AG09309 (cell line): ENCODE data around the gene PHYHIPL.

Experiments used
- DNase-seq: peaks from one replicate; pipeline ENCODE4 v3.0.0-alpha.2; 2010; ENCODE audit warnings: low read depth
- H3K4me3 ChIP-seq: 2 replicates; pipeline ENCODE4 v1.5.1; 2011; ENCODE audit warnings: mild to moderate bottlenecking, low read depth, low read length, moderate library complexity; ENCODE audit not compliant: control insufficient read depth
- TF ChIP-seq, protein P1 (sequence below): IDR thresholded peaks from 2 replicates; pipeline ENCODE4 v1.5.1; 2011; ENCODE audit warnings: mild to moderate bottlenecking, low read depth, low read length, inconsistent platforms; ENCODE audit not compliant: insufficient read depth, control insufficient read depth; ENCODE audit errors: missing control alignments

Gene PHYHIPL

DNA sequence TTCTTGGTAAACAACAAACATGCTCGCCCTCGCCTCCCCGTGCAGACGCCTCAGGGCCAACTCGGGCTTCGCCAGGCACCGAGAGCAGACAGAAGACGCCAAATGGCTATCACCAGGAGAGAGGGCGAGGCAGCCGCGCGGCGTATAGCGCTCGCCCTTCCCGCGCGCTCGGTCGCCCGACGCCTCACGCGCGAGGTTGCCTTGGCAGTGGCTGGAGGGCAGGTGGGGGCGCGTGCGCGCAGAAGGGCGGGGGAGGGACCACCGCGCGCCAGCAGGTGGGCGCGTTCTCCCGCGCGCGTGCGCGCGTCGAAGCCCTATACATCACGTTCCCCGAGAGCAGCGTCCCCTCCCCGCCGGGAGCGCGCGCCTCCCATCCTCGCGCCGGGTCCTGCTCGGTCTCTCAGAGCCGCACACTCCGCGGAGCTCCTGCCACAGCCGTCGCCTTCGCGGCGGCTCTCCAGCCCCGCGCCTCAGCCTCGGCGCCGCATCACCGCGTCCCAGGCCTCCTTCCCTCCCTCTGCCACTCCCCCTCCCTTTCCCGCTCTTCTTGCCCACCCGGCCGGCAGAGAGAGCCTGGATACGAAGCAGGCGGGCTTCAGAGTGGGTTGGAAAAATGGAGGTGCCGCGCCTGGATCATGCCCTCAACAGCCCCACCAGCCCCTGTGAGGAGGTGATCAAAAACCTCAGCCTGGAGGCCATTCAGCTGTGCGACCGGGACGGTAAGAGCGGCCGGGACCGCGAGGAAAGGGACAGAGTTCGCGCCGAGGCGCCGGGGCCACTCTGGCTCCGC, at the start of gene PHYHIPL:
Gene PHYHIPL, plus strand, starts transcription at position 403 of the 790 bp plus-strand sequence. Its CDS starts 211 bp downstream, at position 614.
- H3K4me3 ChIP-seq: no peak within 1 kb of the TSS
- TF ChIP-seq, protein P1, sequence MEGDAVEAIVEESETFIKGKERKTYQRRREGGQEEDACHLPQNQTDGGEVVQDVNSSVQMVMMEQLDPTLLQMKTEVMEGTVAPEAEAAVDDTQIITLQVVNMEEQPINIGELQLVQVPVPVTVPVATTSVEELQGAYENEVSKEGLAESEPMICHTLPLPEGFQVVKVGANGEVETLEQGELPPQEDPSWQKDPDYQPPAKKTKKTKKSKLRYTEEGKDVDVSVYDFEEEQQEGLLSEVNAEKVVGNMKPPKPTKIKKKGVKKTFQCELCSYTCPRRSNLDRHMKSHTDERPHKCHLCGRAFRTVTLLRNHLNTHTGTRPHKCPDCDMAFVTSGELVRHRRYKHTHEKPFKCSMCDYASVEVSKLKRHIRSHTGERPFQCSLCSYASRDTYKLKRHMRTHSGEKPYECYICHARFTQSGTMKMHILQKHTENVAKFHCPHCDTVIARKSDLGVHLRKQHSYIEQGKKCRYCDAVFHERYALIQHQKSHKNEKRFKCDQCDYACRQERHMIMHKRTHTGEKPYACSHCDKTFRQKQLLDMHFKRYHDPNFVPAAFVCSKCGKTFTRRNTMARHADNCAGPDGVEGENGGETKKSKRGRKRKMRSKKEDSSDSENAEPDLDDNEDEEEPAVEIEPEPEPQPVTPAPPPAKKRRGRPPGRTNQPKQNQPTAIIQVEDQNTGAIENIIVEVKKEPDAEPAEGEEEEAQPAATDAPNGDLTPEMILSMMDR: no peak
- DNase-seq: no peak

DNA sequence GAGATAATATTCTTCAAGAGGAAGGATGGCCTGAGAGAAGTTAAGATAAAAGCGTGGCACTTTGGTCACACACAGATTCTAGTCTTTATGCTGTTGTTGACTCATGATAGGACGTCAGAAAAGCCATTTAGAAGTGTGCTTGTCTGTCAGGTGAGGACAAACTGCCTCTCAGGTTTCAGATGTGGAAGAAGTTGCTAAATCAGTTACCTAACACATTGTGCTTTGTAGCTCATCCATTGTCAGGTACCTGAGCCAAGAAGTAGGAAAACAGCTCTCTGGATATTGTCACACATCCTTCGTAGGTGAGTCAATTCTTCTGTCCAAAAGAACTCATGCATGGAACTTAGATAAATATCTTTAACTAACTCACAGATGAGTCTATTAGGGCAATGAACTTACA, 49.5 kb upstream of the PHYHIPL start:
- DNase-seq: no peak
- TF ChIP-seq, protein P1: no peak
- H3K4me3 ChIP-seq: no peak overlapping the region

DNA sequence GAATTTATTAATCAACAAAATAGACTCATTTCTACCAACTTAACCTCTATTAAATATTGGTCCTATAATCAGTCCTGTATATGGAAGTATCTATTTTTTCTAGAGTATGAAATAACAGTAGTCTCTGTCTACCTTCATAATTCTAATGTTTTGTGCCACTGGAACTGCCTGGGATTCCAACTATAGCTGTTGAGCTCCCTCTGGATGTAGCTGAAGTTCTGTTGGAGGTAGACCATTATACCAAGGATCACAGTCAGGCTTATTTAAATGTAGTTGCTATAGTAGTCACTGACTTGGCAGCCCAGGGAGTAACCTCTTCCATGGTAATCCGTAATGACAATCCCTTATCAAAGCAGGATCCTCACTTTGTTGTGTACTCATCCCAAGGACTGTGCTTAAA, 48.5 kb upstream of the PHYHIPL start:
- DNase-seq: no peak
- H3K4me3 ChIP-seq: no peak overlapping the region
- TF ChIP-seq, protein P1: no peak

DNA sequence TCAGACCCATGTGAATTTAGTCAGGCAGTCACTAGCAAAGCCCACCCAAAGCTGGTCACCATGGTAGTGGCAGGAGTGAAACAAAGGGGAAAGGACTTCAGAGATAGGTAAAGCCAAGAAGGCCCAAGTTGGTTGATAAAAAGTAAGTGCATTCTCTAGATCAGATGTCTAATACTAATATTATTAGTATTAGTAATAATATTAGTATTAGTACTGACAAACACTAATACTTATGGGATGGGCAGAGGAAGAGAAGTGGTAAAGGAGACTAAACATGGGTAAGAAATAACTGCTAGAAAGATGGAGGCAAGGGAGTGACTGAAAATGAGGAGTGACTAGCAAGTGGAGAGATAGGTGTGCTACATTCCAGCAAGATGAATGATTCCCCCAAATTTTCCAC, 46.6 kb upstream of the PHYHIPL start:
- DNase-seq: no peak
- TF ChIP-seq, protein P1: no peak
- H3K4me3 ChIP-seq: no peak overlapping the region

DNA sequence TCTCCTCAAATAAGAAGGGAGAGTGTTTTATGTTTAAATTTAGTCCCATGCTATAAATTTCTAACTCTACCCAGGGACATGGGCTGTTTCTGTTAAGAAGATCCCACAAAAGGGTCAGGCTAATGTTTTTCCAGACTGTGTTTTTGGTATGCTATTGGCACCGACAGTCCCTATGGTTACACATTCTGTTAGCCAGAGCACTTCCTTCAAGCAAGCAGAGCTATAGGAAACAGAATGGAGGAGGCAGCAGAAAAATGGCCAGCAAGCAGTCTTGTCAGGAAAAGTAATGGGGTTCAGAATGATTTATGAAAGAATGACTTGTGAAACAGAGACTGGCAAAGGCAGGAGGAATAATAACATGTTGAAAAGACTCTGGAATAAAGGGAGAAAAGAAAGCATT, 44.8 kb upstream of the PHYHIPL start:
- no peak overlapping the region for H3K4me3 ChIP-seq
- DNase-seq: no peak
- TF ChIP-seq, protein P1: no peak

DNA sequence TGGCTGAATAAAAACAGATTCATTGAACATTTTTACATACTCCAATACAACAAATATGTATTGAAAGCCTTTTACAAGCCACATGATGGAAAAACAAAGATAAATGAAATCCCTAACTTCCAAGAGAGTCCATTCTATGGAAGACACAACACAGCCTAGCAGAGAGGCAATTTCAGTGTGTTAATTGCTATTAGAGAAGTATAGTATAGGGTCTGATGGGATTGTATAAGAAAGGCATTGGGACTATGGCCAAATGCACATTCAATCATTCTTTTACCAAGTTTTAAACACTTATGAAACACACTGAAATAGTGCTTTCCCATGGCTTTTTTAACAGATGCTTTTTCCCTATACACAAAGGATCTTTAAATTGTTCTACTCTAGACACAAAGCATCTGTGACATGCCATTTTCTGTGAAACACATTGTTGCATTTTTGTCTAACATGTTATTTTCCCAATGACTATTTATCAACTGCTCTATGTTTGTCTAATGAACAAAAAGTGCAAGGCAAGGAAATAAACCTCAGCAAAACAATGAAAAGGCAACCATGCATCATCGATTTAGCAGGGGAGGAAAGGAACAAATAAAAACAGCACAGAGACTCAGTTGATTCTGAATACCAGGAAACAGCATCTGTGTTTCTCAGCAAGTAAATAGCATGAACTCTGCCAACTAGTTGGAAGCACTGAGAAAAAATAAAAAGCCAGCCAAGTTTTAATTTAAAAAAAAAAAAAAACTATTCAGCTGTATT, 42.4 kb upstream of the PHYHIPL start:
- H3K4me3 ChIP-seq: no peak overlapping the region
- TF ChIP-seq, protein P1: no peak
- DNase-seq: no peak
